Measurements from ENCODE around the gene UBD.

DNA sequence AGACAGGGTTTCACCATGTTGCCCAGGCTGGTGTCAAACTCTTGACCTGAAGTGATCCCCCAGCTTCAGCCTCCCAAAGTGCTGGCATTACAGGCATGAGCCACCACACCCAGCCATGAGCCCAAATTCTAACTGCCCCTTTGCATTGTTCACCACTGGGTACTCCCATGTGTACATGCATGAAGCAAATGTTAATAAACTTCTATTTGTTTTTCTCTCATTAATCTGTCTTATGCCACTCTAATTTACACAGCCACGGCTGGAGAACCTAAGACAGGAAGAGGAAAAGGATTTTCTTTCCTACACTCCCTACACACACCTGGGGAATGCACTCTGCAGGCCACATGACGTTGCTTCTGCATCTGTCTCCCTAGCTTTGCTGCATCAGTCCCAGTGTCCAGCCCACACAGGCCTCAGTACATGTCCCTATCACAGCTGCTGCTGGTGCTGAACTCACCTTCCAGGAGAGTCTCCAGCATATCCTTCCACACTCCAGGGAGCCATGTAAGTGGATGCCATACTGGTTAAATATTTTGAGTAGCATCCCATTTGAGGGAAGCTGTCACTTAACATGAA is 38.7 kb upstream of the UBD start:
- TF ChIP-seq, protein P1, sequence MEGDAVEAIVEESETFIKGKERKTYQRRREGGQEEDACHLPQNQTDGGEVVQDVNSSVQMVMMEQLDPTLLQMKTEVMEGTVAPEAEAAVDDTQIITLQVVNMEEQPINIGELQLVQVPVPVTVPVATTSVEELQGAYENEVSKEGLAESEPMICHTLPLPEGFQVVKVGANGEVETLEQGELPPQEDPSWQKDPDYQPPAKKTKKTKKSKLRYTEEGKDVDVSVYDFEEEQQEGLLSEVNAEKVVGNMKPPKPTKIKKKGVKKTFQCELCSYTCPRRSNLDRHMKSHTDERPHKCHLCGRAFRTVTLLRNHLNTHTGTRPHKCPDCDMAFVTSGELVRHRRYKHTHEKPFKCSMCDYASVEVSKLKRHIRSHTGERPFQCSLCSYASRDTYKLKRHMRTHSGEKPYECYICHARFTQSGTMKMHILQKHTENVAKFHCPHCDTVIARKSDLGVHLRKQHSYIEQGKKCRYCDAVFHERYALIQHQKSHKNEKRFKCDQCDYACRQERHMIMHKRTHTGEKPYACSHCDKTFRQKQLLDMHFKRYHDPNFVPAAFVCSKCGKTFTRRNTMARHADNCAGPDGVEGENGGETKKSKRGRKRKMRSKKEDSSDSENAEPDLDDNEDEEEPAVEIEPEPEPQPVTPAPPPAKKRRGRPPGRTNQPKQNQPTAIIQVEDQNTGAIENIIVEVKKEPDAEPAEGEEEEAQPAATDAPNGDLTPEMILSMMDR (IDR thresholded peaks at IDR 0.05): no peak
- TF ChIP-seq POLR2A (IDR thresholded peaks at IDR 0.05): no peak
